ENCODE data around the gene WIPF2. TPM values are rescaled to one million over a fixed set of nuclear protein-coding genes. Genes with fewer than 3 reads are reported as not detected.

Gene WIPF2
- total RNA-seq, 1 donor from 2014 or later = 8.5 TPM

GRCh38 chr17:40327735-40328385, 108.8 kb downstream of the WIPF2 start:
- no peak for DNase-seq

- no peak for DNase-seq
Observed at GRCh38 chr17:40328386-40328766, 109.3 kb downstream of the WIPF2 start.

GRCh38 chr17:40329839-40330794, 111.0 kb downstream of the WIPF2 start:
- DNase-seq = peak; percentile 40

- no peak for DNase-seq
Observed at GRCh38 chr17:40330850-40331470, 111.9 kb downstream of the WIPF2 start.

GRCh38 chr17:40331743-40332641, 112.9 kb downstream of the WIPF2 start:
- peak; percentile 79 for DNase-seq

Other genes with a start within 250 kb of the WIPF2 start
- gene PSMD3, start 238.5 kb upstream of the WIPF2 start, total RNA-seq = 85.6 and 152 TPM in 2 replicates
- gene CSF3, start 203.9 kb upstream of the WIPF2 start, total RNA-seq = 0.17 and 2.4 TPM in 2 replicates
- 52.2 and 77.4 TPM in 2 replicates for gene MED24, start 164.9 kb upstream of the WIPF2 start, total RNA-seq
- 32.5 and 58.2 TPM in 2 replicates for gene THRA, start 156.3 kb upstream of the WIPF2 start, total RNA-seq
- 1.7 and 2.3 TPM in 2 replicates for gene NR1D1, start 118.7 kb upstream of the WIPF2 start, total RNA-seq
- gene MSL1, start 97.3 kb upstream of the WIPF2 start, total RNA-seq = 50.2 and 54.1 TPM in 2 replicates
- gene CASC3, start 78.8 kb upstream of the WIPF2 start, total RNA-seq = 26.4 and 31.6 TPM in 2 replicates
- gene RAPGEFL1, start 41.8 kb upstream of the WIPF2 start, total RNA-seq = 1.4 and 1.9 TPM in 2 replicates
- gene CDC6, start 68.6 kb downstream of the WIPF2 start, total RNA-seq = 16.8 and 33.6 TPM in 2 replicates
- gene RARA, start 89.9 kb downstream of the WIPF2 start, total RNA-seq = 9.7 and 13.6 TPM in 2 replicates
- 3.7 and 4.3 TPM in 2 replicates for gene GJD3, start 145.4 kb downstream of the WIPF2 start, total RNA-seq
- gene TOP2A, start 198.6 kb downstream of the WIPF2 start, total RNA-seq = 39.3 and 152 TPM in 2 replicates
- gene IGFBP4, start 224.1 kb downstream of the WIPF2 start, total RNA-seq = 375 and 706 TPM in 2 replicates